HepG2 (cell line): Measurements from ENCODE around the gene EGLN2. TPM values are rescaled to one million over a fixed set of nuclear protein-coding genes. Genes with fewer than 3 reads are reported as not detected.

Experiments
- CC2D1A ChIP-seq: sonication (generic); formaldehyde crosslinking; IDR thresholded peaks from 2 replicates; pipeline ENCODE4 v1.8.1; 2023; ENCODE audit warnings: mild to moderate bottlenecking, missing genetic modification reagents
- CHD2 ChIP-seq: IDR thresholded peaks from 2 replicates; pipeline ENCODE4 v1.6.1; 2011; ENCODE audit warnings: low read depth, low read length, improper control_type of control experiment
- GLI4 ChIP-seq: sonication (generic); formaldehyde crosslinking; IDR thresholded peaks from 2 replicates; pipeline ENCODE4 v1.5.1; 2020; ENCODE audit warnings: missing genetic modification reagents, mild to moderate bottlenecking, moderate library complexity, borderline replicate concordance
- GTF3A ChIP-seq: sonication (generic); formaldehyde crosslinking; conservative IDR thresholded peaks from 2 replicates; pipeline ENCODE4 v1.4.0; 2020; ENCODE audit warnings: mild to moderate bottlenecking, missing genetic modification reagents
- HMG20A ChIP-seq: IDR thresholded peaks from 2 replicates; pipeline ENCODE4 v1.6.1; 2016; ENCODE audit warnings: borderline replicate concordance
- NFATC3 ChIP-seq: sonication (generic); formaldehyde crosslinking; IDR thresholded peaks from 2 replicates; pipeline ENCODE4 v1.5.1; 2020; ENCODE audit warnings: mild to moderate bottlenecking, missing genetic modification reagents
- NFE2L1 ChIP-seq: sonication (generic); formaldehyde crosslinking; IDR thresholded peaks from 2 replicates; pipeline ENCODE4 v1.4.0; 2020; ENCODE audit warnings: missing genetic modification reagents, mild to moderate bottlenecking, borderline replicate concordance
- TRIM24 ChIP-seq: sonication (generic); formaldehyde crosslinking; IDR thresholded peaks from 2 replicates; pipeline ENCODE4 v1.8.0; 2022; ENCODE audit warnings: mild to moderate bottlenecking, missing genetic modification reagents
- ZBED4 ChIP-seq: sonication (generic); formaldehyde crosslinking; IDR thresholded peaks from 2 replicates; pipeline ENCODE4 v1.4.0; 2020; ENCODE audit warnings: missing genetic modification reagents, borderline replicate concordance
- ZNF333 ChIP-seq: sonication (generic); formaldehyde crosslinking; IDR thresholded peaks from 2 replicates; pipeline ENCODE4 v1.4.0; 2020; ENCODE audit warnings: mild to moderate bottlenecking, missing genetic modification reagents, borderline replicate concordance
- ZNF430 ChIP-seq: sonication (generic); formaldehyde crosslinking; IDR thresholded peaks from 2 replicates; pipeline ENCODE4 v1.9.0; 2021; ENCODE audit warnings: mild to moderate bottlenecking, missing genetic modification reagents
- ZNF431 ChIP-seq: sonication (generic); formaldehyde crosslinking; IDR thresholded peaks from 2 replicates; pipeline ENCODE4 v1.9.0; 2022; ENCODE audit warnings: missing genetic modification reagents, low read depth, mild to moderate bottlenecking, borderline replicate concordance
- ZNF570 ChIP-seq: sonication (generic); formaldehyde crosslinking; IDR thresholded peaks from 2 replicates; pipeline ENCODE4 v1.4.0; 2020; ENCODE audit warnings: mild to moderate bottlenecking, missing genetic modification reagents, borderline replicate concordance
- ZNF589 ChIP-seq: sonication (generic); formaldehyde crosslinking; conservative IDR thresholded peaks from 2 replicates; pipeline ENCODE4 v1.8.0; 2022; ENCODE audit warnings: mild to moderate bottlenecking, moderate library complexity, missing genetic modification reagents
- ZNF674 ChIP-seq: sonication (generic); formaldehyde crosslinking; IDR thresholded peaks from 2 replicates; pipeline ENCODE4 v1.5.0; 2020; ENCODE audit warnings: low read depth, mild to moderate bottlenecking, missing genetic modification reagents
- ZSCAN30 ChIP-seq: sonication (generic); formaldehyde crosslinking; IDR thresholded peaks from 2 replicates; pipeline ENCODE4 v1.5.0; 2020; ENCODE audit warnings: mild to moderate bottlenecking, missing genetic modification reagents
- ZSCAN5A ChIP-seq: sonication (generic); formaldehyde crosslinking; IDR thresholded peaks from 2 replicates; pipeline ENCODE4 v1.8.0; 2022; ENCODE audit warnings: mild to moderate bottlenecking, missing genetic modification reagents, borderline replicate concordance
- polyA plus RNA-seq, 8 experiments: library from polyadenylated mRNA; depleted of rRNA in 3 of 8; stranded (reverse) in 7 of 8; unstranded in 1 of 8; fragments of >200 nt; fragmentation: Illumina TruSeq in 4 of 8; extraction: Trizol in 4 of 8; gene quantifications; 2 replicates each; pipeline versions ENCODE4 v1.2.1 to v1.2.3, GENCODE V29; 2011 to 2016; ENCODE audit warnings: low read depth in 4 of 8, missing spikeins in 1 of 8, mixed read lengths in 1 of 8; ENCODE audit not compliant: insufficient read depth in 1 of 8
- total RNA-seq, 5 experiments: library from RNA; depleted of rRNA; stranded (reverse); fragments of >200 nt; fragmentation: Illumina TruSeq; extraction: Trizol; gene quantifications; 2 replicates each; pipeline ENCODE4 v1.2.3, GENCODE V29; 2016; ENCODE audit warnings: low read depth in 1 of 5
- TF ChIP-seq, protein P1 (sequence below): sonication (generic); formaldehyde crosslinking; IDR thresholded peaks from 2 replicates; pipeline ENCODE4 v1.5.0; 2020; ENCODE audit warnings: mild to moderate bottlenecking, missing genetic modification reagents, borderline replicate concordance
- TF ChIP-seq, protein P2 (sequence below): sonication (generic); formaldehyde crosslinking; IDR thresholded peaks from 2 replicates; pipeline ENCODE4 v1.5.1; 2020; ENCODE audit warnings: missing genetic modification reagents, mild to moderate bottlenecking, borderline replicate concordance

The EGLN2 gene
- total and polyA plus RNA-seq, 2 of the 13 experiments (the other 11 are each of a cell fraction or from before 2014, with no cell fraction given): 16.5 to 40.8 TPM

GRCh38 chr19:40750874-40751537 lies 48.0 kb upstream of the EGLN2 start, which contains the start of gene SNRPA (continued):
- TF ChIP-seq ZBED4: peak; percentile 60; the same call in 1 of the 2 replicates
- TF ChIP-seq ZNF430 (CRISPR knock-in tag): peak; percentile 69
- TF ChIP-seq ZSCAN30: no peak
- TF ChIP-seq GTF3A (CRISPR knock-in tag): no peak
- no peak for TF ChIP-seq CC2D1A (CRISPR knock-in tag)
- peak; percentile 58; the same call in 1 of the 2 replicates for TF ChIP-seq NFATC3
- no peak for TF ChIP-seq ZNF333 (CRISPR knock-in tag)
- no peak for TF ChIP-seq ZNF570 (CRISPR knock-in tag)
- TF ChIP-seq CHD2: peak; percentile 89
- TF ChIP-seq, protein P1, sequence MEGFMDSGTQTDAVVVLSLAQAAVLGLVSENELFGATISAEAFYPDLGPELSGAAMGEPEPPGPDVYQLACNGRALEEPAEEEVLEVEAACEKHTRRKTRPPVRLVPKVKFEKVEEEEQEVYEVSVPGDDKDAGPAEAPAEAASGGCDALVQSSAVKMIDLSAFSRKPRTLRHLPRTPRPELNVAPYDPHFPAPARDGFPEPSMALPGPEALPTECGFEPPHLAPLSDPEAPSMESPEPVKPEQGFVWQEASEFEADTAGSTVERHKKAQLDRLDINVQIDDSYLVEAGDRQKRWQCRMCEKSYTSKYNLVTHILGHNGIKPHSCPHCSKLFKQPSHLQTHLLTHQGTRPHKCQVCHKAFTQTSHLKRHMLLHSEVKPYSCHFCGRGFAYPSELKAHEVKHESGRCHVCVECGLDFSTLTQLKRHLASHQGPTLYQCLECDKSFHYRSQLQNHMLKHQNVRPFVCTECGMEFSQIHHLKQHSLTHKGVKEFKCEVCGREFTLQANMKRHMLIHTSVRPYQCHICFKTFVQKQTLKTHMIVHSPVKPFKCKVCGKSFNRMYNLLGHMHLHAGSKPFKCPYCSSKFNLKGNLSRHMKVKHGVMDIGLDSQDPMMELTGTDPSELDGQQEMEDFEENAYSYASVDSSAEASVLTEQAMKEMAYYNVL (CRISPR knock-in tag): peak; percentile 56; the same call in 1 of the 2 replicates
- TF ChIP-seq, protein P2, sequence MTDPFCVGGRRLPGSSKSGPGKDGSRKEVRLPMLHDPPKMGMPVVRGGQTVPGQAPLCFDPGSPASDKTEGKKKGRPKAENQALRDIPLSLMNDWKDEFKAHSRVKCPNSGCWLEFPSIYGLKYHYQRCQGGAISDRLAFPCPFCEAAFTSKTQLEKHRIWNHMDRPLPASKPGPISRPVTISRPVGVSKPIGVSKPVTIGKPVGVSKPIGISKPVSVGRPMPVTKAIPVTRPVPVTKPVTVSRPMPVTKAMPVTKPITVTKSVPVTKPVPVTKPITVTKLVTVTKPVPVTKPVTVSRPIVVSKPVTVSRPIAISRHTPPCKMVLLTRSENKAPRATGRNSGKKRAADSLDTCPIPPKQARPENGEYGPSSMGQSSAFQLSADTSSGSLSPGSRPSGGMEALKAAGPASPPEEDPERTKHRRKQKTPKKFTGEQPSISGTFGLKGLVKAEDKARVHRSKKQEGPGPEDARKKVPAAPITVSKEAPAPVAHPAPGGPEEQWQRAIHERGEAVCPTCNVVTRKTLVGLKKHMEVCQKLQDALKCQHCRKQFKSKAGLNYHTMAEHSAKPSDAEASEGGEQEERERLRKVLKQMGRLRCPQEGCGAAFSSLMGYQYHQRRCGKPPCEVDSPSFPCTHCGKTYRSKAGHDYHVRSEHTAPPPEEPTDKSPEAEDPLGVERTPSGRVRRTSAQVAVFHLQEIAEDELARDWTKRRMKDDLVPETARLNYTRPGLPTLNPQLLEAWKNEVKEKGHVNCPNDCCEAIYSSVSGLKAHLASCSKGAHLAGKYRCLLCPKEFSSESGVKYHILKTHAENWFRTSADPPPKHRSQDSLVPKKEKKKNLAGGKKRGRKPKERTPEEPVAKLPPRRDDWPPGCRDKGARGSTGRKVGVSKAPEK (CRISPR knock-in tag): no peak
- TF ChIP-seq GLI4 (CRISPR knock-in tag): no peak
- no peak for TF ChIP-seq TRIM24 (CRISPR knock-in tag)
- no peak for TF ChIP-seq NFE2L1
- no peak for TF ChIP-seq ZNF589 (CRISPR knock-in tag)
- TF ChIP-seq ZSCAN5A: 0 out of 2 replicates have a peak, but pooled peaks have one; percentile 47
- TF ChIP-seq ZNF674 (CRISPR knock-in tag): no peak
- TF ChIP-seq HMG20A (CRISPR knock-in tag): no peak
- no peak for TF ChIP-seq ZNF431 (CRISPR knock-in tag)
